Spleen (tissue), 11 donors: ENCODE results near the gene TSC22D1. TPM values are rescaled to one million over a fixed set of nuclear protein-coding genes. Genes with fewer than 3 reads are reported as not detected.
A peak's percentile ranks its signal among the peaks of the same experiment; 100 is the strongest.

Experiments used
- DNase-seq: peaks from one replicate; pipeline ENCODE4 v3.0.0-alpha.2; 2020
- H3K27ac ChIP-seq, 8 donors: fragments of 200-600 bp; sonication (generic) in 7 of 8; 1 replicate in 4 of 8; 2 replicates in 4 of 8; pipeline versions ENCODE4 v1.5.0 to v1.8.0; 2016 to 2021; ENCODE audit warnings: inconsistent platforms in 4 of 8, mild to moderate bottlenecking in 4 of 8, moderate library complexity in 1 of 8
- H3K27me3 ChIP-seq, 7 donors: fragments of 200-600 bp; sonication (generic) in 6 of 7; replicated peaks in 1 of 7; 1 replicate in 4 of 7; 2 replicates in 3 of 7; pipeline versions ENCODE4 v1.5.0 to v1.8.0; 2016 to 2021; ENCODE audit warnings: inconsistent platforms in 3 of 7, mild to moderate bottlenecking in 1 of 7
- H3K36me3 ChIP-seq, 6 donors: fragments of 200-600 bp; sonication (generic) in 5 of 6; 1 replicate in 4 of 6; 2 replicates in 2 of 6; pipeline versions ENCODE4 v1.5.0 to v1.8.0; 2016 to 2021; ENCODE audit warnings: inconsistent platforms in 2 of 6
- H3K4me1 ChIP-seq, 6 donors: fragments of 200-600 bp; sonication (generic) in 5 of 6; 1 replicate in 3 of 6; 2 replicates in 3 of 6; pipeline versions ENCODE4 v1.5.0 to v1.8.0; 2016 to 2021; ENCODE audit warnings: inconsistent platforms in 3 of 6
- H3K4me3 ChIP-seq, 8 donors: fragments of 200-600 bp; sonication (generic) in 7 of 8; 1 replicate in 4 of 8; 2 replicates in 4 of 8; pipeline versions ENCODE4 v1.5.0 to v1.8.0; 2016 to 2021; ENCODE audit warnings: inconsistent platforms in 4 of 8, mild to moderate bottlenecking in 4 of 8, moderate library complexity in 2 of 8
- H3K9me3 ChIP-seq, 8 donors: fragments of 200-600 bp; sonication (generic) in 7 of 8; 1 replicate in 4 of 8; 2 replicates in 4 of 8; pipeline versions ENCODE4 v1.5.0 to v1.8.0; 2016 to 2021; ENCODE audit warnings: inconsistent platforms in 4 of 8
- POLR2A ChIP-seq, 3 donors: fragments of 450-650 bp; IDR thresholded peaks; one replicate each; pipeline ENCODE4 v1.5.1; 2017; ENCODE audit warnings: antibody characterized with exemption in 3 of 3, mild to moderate bottlenecking in 1 of 3
- POLR2AphosphoS5 ChIP-seq, 3 donors: sonication (generic); formaldehyde crosslinking; IDR thresholded peaks; one replicate each; pipeline ENCODE4 v1.5.1; 2017; ENCODE audit warnings: antibody characterized with exemption in 3 of 3
- WGBS, 5 donors: extraction: QIAGEN DNeasy Blood & Tissue Kit in 3 of 5; methylation state at CpG; one replicate each; pipeline versions ENCODE4 v1.1.5 to v1.1.7; 2013 to 2018; 5-methylcytosine and 5-hydroxymethylcytosine counted together
- intact Hi-C: fragments of 100-400 bp; cut with DNase I; formaldehyde crosslinking; loops from one replicate; pipeline ENCODE4 v1.15.0; 2023; ENCODE audit warnings: low total_unique reads
- polyA plus RNA-seq, 3 donors: library from polyadenylated mRNA; stranded (reverse); fragments of 200-250 nt; gene quantifications; one replicate each; pipeline ENCODE4 v1.2.1, GENCODE V29; 2013
- total RNA-seq, 7 donors: library from RNA; depleted of rRNA in 3 of 7; stranded (reverse); fragments of >200 nt in 3 of 7; fragmentation: NEBNext Ultra II Directional in 4 of 7; extraction: Animal tissue kit (Norgen Biotek cat#: 25700) in 4 of 7; gene quantifications; one replicate each; pipeline versions ENCODE4 v1.1.0 to v1.2.1, GENCODE V29; 2016 to 2021
- TF ChIP-seq, protein P1 (sequence below), 11 experiments: fragments of 200-600 bp in 7 of 11; fragments of 450-650 bp in 4 of 11; sonication (generic) in 4 of 11; IDR thresholded peaks in 8 of 11; conservative IDR thresholded peaks in 3 of 11; 1 replicate in 7 of 11; 2 replicates in 4 of 11; pipeline versions ENCODE4 v1.4.0 to v1.8.0; 2016 to 2021; ENCODE audit warnings: antibody characterized with exemption in 11 of 11, inconsistent platforms in 4 of 11, mild to moderate bottlenecking in 1 of 11
- donor health status: healthy with polysubstance abuse.
- donor health status: DM: no; HTN: no; CAD: no; lungs with moderate emphysema.
- donor health status: DM: no; HTN: no; CAD: no.
- donor health status: Bipolar disorder and iron deficiency.
- donor health status: healthy.
- donor health status: DM: no; HTN: no; CAD: no.
- donor health status: DM: yes; HTN: yes; CAD: no.

Gene TSC22D1
- total and polyA plus RNA-seq, 10 donors, result 14.3 to 66.3 (median 42.6) TPM

DNA sequence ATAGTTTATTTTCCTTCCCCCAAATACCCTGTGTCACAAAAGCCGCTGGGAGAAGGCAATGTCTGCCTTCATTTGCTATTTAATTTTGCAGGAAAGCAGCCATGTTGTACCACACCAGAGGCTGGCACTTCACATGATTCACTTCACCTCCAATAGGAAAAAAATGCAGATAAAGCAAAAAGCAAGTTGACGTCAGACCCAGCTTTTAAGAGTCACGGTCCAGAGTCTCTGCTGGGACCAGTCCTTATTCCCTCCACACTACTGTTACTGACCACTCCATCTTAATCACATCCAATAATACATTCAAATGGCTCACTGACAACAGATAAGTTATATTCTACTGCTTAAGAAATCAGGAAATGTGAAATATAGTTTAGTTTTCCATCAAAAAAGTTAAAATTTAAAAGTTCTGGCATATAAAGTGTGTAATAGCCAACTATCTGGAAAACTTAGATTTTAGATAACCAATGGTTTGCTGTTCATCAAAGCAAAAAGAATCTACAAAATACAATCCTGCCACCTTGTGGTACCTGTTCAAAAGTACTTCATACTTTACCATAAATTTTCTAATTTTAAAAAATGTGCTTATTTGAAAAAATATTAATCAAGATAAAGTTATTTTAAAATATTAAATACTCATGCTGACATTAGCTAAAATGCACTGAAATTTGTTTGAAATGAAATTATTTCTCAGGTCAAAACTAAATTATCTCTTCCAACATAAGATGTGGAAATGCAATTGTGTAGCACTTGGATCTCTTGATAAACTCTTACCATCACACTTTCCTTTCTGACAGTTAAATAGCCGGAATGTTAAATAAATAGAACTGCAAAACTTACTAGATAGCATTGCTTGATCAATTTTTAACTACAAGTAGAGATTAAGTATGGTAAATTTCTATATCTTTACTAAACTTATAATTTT is 105.2 kb downstream of the TSC22D1 start:
- no peaks in the 10 kb centered on the region for H3K36me3 ChIP-seq
- H3K9me3 ChIP-seq, result no peaks in the 10 kb centered on the region
- intact Hi-C loops, result no loop called here
- DNase-seq, result no peak
- H3K27me3 ChIP-seq, result no peaks in the 10 kb centered on the region
- no peak overlapping the region for H3K4me3 ChIP-seq
- TF ChIP-seq POLR2AphosphoS5 (IDR thresholded peaks at IDR 0.05) (no peak), POLR2A (IDR thresholded peaks at IDR 0.05) (no peak)
- TF ChIP-seq, protein P1, sequence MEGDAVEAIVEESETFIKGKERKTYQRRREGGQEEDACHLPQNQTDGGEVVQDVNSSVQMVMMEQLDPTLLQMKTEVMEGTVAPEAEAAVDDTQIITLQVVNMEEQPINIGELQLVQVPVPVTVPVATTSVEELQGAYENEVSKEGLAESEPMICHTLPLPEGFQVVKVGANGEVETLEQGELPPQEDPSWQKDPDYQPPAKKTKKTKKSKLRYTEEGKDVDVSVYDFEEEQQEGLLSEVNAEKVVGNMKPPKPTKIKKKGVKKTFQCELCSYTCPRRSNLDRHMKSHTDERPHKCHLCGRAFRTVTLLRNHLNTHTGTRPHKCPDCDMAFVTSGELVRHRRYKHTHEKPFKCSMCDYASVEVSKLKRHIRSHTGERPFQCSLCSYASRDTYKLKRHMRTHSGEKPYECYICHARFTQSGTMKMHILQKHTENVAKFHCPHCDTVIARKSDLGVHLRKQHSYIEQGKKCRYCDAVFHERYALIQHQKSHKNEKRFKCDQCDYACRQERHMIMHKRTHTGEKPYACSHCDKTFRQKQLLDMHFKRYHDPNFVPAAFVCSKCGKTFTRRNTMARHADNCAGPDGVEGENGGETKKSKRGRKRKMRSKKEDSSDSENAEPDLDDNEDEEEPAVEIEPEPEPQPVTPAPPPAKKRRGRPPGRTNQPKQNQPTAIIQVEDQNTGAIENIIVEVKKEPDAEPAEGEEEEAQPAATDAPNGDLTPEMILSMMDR (IDR thresholded peaks at IDR 0.05 in 8 of 11, conservative IDR thresholded peaks at IDR 0.05 in 3 of 11), result peak in 9 of 11 experiments; percentile 6 to 53 (median 38)
- H3K4me1 ChIP-seq, result no peaks in the 10 kb centered on the region
- WGBS, 5 donors, result 55 to 72% (median 62%) methylated on average over 4 of the region's 4 CpGs
- no peak overlapping the region for H3K27ac ChIP-seq

DNA sequence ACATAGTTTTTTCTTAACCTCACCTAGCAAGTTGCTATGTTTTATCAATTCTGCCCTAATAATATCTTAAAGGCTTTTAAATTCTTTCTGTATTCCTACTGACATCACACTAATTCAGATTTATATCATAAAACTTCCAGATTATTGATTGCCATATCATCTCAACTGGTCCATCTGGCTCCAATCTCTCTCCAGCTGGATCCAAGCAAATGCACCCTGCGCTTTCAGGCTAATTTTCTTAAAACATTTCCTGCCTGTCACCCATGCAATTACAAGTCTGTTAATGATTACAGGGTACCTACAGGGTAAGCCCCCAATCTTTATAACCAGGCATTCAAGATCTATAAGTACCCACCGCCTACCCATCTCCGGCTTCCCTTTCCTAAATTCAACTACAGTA is 107.3 kb downstream of the TSC22D1 start:
- Histone ChIP-seq H3K4me3 (no peak overlapping the region), H3K36me3 (no peaks in the 10 kb centered on the region), H3K4me1 (no peaks in the 10 kb centered on the region), H3K27ac (no peak overlapping the region), H3K27me3 (no peaks in the 10 kb centered on the region), H3K9me3 (no peaks in the 10 kb centered on the region)
- WGBS, 5 donors, result 87 to 92% (median 88%) methylated on average over 3 of the region's 3 CpGs
- no peak for DNase-seq
- TF ChIP-seq, protein P1 (IDR thresholded peaks at IDR 0.05 in 8 of 11, conservative IDR thresholded peaks at IDR 0.05 in 3 of 11), result no peak
- TF ChIP-seq POLR2A (IDR thresholded peaks at IDR 0.05) (no peak), POLR2AphosphoS5 (IDR thresholded peaks at IDR 0.05) (no peak)
- intact Hi-C loops, result loop anchor here (5.0 kb wide), 1 partner anchor 562 kb away; no protein-coding TSS in a partner anchor

DNA sequence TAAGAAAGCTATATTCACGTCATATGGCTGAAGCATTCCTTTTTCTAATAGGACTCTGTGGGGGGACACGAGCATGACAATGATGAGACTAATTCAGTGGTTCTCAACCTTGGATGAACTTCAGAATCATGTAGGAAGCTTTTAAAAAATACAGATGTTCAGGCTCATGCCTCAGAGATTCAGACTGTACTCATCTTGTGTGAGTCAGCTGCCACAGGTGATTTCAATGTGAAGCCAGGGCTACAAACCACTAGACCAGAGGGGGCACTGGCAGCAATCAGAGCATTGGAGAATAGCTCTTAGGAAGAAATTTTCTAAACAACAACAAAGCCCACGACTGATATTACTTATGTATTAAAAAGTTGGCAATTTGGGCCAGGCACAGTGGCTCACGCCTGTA is 110.8 kb downstream of the TSC22D1 start:
- intact Hi-C loops, result loop anchor here (5.0 kb wide), 1 partner anchor 558 kb away; no protein-coding TSS in a partner anchor
- Histone ChIP-seq H3K4me3 (no peak overlapping the region), H3K27me3 (no peaks in the 10 kb centered on the region), H3K36me3 (no peaks in the 10 kb centered on the region), H3K4me1 (no peaks in the 10 kb centered on the region), H3K27ac (no peak overlapping the region), H3K9me3 (no peaks in the 10 kb centered on the region)
- TF ChIP-seq, protein P1 (IDR thresholded peaks at IDR 0.05 in 8 of 11, conservative IDR thresholded peaks at IDR 0.05 in 3 of 11), result no peak
- TF ChIP-seq POLR2AphosphoS5 (IDR thresholded peaks at IDR 0.05), result no peak
- no peak for TF ChIP-seq POLR2A (IDR thresholded peaks at IDR 0.05)
- no peak for DNase-seq
- WGBS, 5 donors, result 66 to 99% (median 76%) methylated on average over 4 of the region's 4 CpGs

DNA sequence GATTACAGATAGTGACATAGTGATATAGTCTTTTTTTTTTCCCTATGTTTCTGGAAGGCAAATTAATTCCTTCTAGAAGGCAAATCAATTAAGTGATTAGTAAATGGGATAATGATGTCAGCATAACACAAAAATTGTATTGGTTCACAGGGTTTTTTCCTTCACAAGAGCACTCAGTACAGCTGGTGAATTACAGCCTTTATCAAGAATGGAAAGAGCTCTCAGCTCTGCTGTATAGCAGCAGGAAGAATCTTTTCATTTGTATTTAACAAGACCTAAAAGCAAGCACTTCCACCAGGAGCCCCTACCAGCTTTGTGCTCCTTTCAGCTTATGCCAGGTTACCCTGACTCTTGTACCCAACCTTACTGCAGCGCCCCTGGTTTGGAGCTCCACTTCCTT is 111.7 kb downstream of the TSC22D1 start:
- H3K4me1 ChIP-seq, result no peaks in the 10 kb centered on the region
- no peak overlapping the region for H3K4me3 ChIP-seq
- intact Hi-C loops, result no loop called here
- no peaks in the 10 kb centered on the region for H3K27me3 ChIP-seq
- DNase-seq, result no peak
- no peak overlapping the region for H3K27ac ChIP-seq
- peaks cover 0 to 3% (median under 1%) of the 10 kb centered on the region in 8 donors for H3K9me3 ChIP-seq
- 74 to 89% (median 84%) methylated on average over 1 of the region's 1 CpG for WGBS, 5 donors
- no peaks in the 10 kb centered on the region for H3K36me3 ChIP-seq
- TF ChIP-seq POLR2AphosphoS5 (IDR thresholded peaks at IDR 0.05), result no peak
- TF ChIP-seq, protein P1 (IDR thresholded peaks at IDR 0.05 in 8 of 11, conservative IDR thresholded peaks at IDR 0.05 in 3 of 11), result no peak
- TF ChIP-seq POLR2A (IDR thresholded peaks at IDR 0.05), result no peak
